ENCODE measurements around the gene CLEC3B.

GRCh38 chr3:44983484-44983941 lies 42.6 kb upstream of the CLEC3B start:
- no peak for TF ChIP-seq POLR2A (IDR thresholded peaks at IDR 0.05; ENCODE audit: low read depth, low read length)
- TF ChIP-seq POLR2AphosphoS5 (IDR thresholded peaks at IDR 0.05; ENCODE audit: low read depth, low read length): no peak
- no peak for TF ChIP-seq TAF1 (IDR thresholded peaks at IDR 0.05; ENCODE audit: low read depth, low read length)

All from GM12891 (cell line).